ENCODE measurements around the gene TRMT61A.

The TRMT61A gene

DNA sequence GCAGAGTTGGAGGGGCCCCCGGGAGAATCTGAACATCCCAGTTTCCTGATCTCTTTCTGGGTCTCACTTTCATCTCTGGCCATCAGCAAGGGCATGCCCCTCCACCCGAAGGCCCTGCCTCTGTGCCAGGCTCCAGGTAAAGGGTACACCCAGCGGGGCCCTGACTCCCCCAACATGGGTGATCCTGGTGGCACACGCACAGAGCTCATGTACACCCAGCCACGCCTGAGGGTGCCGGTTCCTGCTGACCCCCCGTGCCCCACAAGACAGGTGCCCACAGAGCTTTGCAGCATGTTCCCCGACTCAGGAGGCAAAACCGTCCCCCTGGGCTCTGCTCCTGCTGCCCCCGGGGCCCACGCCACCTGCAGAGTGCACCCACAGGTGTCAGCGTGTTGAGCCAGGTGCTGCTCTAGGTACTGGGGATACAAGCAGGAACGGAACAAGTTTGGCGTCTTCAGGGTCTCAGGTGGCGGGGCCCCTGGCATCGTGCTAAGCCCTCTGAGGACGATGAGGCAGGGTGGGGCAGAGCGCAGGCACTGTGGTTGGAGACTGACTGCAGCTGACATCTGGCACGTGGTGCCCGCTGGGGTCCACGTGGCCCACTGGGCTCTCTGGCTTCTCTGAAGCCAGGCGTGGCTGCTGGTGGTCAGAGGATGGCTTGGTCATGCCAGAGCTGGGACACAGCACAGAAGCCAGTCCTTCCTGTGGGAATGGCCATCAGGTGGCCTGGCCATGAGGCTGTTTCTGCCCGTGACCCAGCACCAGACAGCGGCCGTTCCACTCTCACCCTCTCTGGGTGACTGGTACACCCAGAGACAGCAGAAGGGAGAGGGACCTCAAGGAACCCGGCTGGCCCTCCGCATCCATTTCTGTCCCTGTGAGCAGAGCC lies 19.7 kb downstream of the TRMT61A start:
- DNase-seq (ENCODE audit: low read depth) = no peak

DNA sequence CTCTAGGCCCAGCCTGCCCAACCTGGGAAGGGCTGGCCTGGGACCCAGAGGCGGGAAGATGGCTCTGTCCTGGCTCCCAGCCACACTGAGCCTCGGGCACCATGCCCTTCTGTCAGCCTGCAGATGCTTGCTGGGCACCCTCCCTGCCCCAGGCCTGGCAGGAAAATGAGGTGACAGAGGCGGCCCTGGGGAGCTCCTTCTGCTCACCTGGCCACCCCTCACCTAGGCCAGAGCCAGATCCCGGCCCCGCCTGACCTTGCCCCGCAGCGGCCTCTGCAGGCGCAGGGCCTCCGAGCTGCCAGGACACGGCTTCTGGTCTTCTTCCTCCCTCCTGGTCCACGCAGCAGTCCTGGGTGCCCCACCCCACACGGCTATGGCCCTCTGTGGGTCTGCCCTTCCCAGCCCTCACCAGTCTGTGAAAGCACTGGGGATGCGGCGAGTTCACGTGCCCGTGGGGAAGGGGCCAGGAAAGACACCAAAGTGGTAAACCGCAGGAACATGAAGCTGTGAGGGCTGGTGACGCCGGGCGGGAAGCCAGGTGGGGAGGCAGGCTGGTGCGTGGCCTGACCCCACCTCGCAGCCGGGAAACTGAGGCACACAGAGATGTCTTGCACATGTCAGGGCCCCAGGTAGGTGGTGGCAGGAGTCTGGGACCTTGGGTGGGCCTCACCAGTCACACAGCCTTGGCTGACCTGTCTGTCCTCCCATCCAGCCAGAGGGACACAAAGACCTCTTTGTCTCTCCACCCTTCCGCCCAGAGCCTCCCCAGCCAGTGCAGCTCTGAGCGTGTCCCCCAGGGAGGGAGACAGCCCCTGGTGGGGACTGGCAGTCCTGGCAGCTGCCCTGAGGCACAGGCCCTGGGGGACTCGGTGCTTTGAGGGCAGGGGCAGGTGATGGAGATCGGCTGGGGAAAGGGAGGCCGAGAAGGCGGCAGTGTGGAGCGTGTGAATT lies 20.6 kb downstream of the TRMT61A start:
- DNase-seq (ENCODE audit: low read depth) = no peak

DNA sequence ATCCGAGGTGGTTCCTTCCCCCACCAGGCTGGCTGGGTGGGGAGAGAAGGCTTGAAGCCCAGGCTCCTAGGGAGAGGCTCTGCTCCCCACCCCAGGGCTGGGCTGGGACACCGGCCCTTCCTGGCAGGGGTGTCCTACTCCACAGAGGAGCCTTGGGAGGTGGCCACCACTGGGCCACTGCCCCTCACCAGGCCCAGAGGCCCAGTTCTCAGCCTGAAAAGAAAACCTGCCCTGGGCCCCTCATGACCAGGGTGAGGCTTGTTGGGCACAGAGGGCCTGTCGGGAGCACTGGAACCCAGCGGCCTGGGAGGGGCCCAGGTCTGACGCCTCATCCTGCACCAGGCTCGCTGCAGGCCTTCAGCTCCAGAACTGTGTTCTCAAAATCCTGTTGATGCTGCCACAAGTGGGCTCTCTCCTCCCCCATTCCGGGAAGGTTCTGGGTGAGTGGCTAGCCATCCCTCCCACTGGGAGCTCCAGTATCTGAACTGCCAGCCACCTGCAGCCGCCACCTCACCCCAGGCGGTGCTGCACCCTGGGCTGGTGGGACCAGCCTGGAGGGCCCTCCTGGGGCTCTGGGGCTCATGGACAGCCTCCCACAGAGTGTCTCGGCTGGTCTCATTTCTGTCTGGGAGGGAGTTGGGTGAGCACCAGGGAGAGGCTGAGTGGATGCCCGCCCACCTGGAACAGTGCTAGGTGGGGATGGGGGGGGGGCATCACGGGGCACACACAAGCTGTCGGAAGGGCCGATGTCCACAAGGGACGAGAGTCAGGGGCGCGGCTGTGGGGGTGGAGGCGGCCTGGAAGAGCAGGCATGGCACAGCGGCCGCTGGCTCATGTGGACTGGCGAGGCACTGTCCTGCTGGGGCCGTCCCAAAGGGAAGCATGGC lies 21.7 kb downstream of the TRMT61A start:
- DNase-seq (ENCODE audit: low read depth) = no peak

DNA sequence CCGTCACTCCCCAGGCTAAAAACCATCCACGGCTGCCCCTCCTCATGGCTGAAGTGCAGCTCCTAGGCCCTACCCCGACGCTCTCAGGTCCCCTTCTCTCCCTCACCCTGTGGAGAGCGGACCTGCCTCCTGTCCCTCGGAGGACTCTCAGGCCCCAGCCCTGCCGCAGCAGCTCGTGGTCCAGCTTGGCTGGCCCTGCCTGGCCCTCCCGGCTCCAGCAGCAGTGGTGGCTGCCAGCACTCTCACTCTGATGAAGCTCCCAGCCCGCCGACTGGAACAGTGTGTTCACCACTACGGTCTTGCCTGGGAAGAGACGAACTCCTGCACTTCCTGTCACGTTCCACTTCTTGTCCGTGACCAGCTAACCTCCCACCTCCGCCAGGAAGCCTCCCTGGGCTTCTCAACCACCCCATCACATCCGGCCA lies 22.4 kb downstream of the TRMT61A start:
- DNase-seq (ENCODE audit: low read depth) = no peak

DNA sequence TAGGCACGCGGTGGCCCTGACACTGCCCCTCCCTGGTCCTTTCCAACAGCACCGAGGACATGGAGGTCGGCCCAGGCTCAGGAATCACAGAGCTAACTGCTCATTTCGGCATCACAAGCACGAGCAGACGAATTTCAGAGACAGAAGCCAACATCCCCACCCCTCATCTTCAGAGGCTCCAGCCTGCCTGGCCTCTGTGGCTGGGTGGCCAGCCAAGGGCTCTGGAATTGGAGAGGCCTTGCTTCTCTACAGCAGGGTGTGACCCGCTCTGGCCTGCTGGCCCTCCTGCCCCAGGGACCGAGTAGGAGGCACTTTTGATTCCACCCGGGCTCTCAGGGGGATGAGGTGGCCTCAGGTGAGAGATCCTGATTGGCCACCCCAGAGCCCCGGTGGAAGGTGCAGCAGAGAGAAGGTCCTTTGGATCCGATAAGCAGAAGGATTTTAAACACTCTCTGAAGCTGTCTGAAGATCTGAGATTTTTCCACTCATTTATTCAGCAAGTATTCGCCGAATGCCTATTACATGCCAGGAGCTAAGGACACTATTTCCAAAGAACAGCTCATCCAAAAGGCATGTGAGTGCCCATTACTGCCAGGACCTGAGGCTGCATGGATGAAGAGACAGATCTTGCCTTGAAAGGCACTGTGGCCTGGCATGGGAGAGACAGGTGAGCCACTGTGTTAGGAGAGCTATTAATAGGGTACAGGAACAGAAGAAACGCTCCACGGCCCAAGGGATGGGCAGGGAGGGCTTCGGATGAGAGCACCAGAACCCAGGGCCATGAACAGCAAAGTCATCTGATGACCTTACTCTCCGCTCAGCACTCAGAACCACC lies 23.2 kb downstream of the TRMT61A start:
- no peak for DNase-seq (ENCODE audit: low read depth)

DNA sequence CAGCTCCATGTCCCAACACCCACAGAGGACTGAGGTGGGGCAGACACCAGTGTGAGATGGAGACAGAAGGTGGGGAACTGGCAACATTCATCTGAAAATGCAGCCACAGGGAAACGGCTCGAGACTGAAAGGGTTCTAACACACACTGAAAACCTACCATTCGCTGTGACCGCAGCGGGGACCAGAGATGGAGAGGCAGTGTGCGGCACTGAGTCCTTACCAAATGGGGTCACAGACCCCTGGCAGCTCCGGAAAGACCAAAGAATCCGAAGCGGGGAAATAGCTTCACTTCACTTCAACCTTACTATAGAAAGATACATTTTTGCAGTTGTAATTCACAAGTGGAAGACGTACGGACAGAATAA lies 23.8 kb downstream of the TRMT61A start:
- DNase-seq (ENCODE audit: low read depth) = no peak

DNA sequence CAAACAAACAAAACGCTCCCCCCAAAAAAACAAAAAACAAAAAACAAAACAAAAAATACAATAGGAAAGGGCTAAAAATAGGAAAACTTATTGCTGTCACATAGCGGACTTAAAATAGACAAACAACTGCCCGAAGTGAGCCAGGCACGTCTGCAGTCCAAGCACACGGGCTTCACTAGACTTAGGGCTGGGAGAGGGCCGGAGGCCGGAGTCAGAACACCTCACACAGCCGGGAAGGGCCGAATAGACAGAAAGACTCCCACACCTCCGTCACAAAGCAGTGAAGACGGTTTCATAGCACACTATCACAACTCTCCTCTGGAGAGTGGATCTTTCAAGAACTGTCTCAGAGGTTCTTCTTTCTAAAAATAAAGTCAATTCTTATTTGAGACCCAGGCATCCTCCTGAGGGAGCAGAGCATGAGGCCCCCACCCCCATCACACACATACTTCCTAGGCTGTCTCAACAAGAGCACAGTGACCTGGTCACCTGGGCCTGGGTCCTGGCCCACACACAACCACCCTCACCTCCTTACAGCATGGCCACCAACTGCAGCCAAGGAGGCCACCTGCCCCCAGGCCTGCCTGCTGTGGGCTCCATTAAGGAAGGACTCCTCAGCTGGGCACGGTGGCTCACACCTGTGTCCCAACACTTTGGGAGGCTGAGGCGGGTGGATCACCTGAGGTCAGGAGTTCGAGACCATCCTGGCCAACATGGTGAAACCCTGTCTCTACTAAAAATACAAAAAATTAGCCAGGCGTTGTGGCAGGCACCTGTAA lies 26.8 kb downstream of the TRMT61A start:
- no peak for DNase-seq (ENCODE audit: low read depth)

DNA sequence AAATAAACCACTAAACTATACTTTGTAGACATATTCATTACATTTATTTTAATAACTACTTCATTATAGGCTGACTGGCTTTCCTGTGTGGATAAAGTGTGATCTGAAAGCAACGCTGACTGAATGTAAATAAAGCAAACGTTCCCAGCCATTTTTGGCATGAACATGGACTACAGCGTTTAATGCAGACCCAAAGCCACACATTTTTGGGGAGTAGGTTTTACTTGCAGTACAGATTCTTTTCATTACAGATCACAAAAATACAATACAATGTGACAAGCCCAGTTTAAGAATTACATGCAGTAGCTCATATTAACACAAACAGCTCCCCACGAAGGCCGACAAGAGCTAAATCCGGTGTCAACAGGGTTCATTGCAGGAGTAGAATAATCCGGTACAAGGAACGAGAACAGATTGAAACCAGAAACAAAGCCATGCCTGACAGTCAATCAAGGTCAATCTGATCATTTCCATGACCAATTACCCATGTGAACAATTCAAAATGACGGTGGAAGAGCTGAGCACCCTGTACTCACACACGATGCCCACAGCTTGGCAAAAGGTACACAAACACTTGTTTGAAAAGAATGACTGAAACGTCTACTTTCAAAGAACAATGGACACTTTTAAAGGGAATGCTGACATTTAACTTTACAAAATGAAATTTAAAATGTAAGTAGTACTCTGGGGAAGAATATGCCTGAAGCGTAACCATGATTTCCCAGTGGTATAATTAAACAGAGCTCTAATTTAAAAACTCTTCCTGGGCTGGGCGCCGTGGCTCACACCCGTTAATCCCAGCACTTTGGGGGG lies 28.2 kb downstream of the TRMT61A start:
- no peak for DNase-seq (ENCODE audit: low read depth)

DNA sequence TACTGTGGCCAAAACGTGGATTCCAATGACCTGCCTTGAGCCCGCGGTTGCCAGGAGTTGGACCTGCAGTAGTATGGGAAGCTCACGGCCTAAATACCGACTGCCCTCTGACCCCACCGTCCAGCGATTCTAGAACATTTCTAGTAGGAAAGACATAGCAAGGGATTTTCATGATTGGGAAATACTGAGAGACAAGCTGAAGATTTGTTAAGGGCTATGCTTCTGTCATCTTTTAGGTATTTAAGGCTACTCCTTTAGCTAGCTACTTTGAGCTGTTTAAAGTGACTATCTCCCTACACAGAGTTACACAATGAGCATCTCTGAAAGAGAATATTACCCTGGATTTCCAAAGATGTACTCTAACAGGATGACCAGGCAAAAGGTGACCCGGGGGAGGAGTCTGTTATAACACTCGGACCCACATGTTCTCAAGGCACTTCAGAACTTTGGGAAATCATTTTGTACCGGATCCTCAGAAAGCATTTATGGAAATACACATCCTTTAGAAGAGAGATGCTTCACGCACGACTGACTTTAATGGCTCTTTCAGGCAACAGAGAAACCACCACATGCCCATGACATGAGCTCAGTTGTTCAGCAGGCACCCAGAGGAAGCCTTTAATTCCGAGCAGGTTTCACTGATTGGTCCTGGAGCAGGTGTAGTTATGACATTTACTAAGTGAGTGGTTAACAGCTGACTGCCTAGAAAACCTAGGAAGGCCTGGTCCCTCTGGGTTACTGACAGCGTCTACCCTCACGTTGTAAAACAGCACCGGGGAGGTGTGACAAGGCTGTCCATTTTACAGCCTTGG lies 29.3 kb downstream of the TRMT61A start:
- peak; percentile 70 for DNase-seq (ENCODE audit: low read depth)

DNA sequence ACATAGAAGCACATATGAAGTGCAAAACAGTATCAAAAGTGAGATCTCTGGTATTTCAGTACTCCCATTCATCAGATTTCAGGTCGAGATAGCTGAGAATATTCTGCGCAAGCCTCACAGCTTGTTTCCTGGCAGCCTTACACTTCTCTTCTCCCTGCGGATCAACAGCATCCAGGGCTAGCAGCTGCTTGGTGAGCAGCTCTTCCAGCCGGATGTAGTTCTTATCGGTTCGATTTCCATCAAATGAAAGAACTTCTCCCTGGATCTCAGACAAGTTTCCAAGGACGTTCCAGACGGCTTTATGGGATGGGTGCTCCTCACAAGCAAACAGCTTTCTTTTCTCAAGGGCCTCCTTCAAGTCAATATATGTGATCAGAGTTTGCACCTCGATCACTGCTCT lies 30.8 kb downstream of the TRMT61A start:
- no peak for DNase-seq (ENCODE audit: low read depth)

DNA sequence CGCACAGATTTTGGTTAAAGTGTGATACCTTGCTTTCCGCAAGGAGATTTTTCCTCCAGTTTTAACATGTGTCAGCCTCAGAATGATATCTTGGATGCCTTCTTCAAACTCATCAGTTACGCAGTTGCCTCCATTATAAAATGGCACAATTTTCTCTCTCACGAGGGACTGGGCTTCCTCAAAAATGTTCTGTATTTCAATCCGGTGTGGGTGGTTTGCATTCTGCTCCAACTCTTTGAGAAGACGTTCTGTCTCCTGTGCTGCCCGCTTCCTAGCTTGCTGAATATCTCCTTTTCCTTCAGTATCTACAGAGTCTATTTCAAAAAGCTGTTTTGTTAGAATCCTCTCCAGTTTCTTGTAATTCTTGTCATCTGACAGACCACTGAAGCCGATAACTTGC lies 31.7 kb downstream of the TRMT61A start:
- no peak for DNase-seq (ENCODE audit: low read depth)

DNA sequence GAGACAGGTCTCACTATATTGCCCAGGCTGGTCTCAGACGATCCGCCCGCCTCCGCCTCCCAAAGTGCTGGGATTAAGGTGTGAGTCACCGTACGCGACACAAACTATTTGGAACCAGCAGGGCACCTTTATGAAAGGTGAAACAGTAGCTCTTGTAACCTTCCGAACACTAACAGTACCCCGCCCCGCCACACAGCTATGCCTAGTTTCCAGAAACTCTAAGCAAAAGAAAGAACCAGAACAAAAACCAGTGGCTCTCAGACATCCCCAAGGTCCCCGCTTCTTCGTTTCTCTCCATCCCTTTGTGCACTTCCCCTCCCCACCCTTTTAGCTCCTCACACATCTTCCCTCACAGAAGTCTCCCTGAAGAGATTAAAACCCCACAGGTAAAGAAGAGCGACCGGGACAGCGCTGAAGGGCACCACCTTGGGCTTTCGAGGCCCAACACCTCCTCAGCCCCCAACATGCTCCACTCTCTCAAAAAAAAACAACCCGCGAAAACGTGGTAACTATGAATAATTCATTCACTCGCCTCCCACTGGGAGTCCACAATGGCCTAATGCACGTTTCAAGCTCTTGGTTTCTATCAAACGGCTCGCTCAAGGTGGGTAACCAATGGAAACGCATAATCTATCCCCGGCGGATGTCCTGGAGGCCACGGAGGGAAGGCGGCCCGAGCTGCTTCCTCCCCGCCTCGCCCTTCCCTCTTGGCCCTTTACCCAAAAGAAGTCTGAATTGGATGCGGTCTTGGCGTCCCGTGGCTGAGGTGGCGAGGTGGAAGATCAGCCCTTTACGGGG lies 32.6 kb downstream of the TRMT61A start:
- DNase-seq (ENCODE audit: low read depth) = no peak

DNA sequence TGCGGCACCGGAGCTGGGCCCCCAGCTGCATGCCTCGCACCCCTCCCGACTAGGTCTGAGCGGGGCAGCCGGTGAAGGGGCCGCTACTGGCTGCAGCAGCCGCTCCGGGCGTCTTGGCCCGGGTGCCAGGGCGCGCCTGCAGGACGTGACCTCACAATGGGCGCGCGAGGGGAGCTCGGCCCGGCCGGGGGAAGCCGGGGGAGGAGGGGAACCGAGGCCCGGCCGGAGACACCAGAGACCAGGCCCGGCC lies 33.1 kb downstream of the TRMT61A start:
- no peak for DNase-seq (ENCODE audit: low read depth)

DNA sequence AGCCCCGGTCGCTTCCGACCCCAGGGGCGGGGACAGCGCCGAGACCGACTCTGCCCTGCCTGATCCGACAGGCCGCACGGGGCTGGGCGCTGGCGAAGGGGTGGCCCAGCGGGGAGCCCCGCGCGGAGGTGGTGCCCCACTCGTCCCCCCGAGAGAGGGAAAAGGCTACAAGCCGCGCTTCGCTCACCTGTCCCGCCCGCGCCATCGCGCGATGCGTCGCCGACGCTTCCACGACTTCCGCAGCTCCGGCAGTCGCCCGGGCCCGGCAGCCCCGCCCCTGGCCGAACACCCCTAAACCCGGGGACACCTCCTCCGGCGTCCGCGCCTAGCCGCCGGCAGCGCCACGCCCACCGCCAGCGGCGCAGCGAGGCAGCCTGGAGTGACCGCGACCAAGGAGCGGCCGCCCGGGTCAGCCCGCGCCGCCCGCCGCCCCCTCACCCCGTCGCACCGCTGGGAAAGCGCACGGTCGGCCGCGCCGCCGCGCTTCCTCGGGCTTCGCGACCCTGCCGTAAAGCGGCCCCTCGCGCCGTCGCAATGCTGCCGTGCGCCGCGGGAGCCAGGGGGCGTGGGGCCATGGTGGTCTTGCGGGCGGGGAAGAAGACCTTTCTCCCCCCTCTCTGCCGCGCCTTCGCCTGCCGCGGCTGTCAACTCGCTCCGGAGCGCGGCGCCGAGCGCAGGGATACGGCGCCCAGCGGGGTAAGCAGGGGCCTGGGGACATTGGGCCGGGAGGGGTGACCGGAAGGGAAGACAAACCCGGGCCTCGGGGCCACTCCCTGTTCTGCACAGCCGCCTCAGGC lies 33.6 kb downstream of the TRMT61A start, which contains the start of the genes BAG5 and COA8:
BAG5 (minus strand) TSS at position 229 of the 797 bp plus-strand sequence. CDS start 1,493 bp downstream, outside the sequence.
COA8 (plus strand) TSS at position 532 of the 797 bp plus-strand sequence; CDS start at position 574, 42 bp downstream.
- DNase-seq (ENCODE audit: low read depth) = no peak

DNA sequence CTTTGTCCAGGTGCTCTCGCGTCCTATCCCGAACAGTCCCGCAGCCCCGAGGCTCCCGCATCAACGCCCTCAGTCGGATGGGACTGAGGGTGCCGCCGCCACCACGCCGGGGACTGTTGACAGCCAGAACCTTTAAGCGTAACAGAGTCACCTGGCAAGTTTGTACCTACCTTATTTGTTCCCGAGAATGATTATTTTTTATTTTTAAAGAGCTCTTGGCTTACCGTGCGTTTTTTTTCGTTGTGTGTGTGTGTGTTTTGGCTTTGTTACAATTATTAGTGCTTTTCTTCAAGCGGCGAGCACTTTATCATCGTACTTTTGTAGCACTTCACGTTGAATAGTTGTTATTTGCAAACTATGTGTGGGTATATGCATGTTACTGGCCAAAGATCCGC lies 34.2 kb downstream of the TRMT61A start:
- DNase-seq (ENCODE audit: low read depth) = no peak

DNA sequence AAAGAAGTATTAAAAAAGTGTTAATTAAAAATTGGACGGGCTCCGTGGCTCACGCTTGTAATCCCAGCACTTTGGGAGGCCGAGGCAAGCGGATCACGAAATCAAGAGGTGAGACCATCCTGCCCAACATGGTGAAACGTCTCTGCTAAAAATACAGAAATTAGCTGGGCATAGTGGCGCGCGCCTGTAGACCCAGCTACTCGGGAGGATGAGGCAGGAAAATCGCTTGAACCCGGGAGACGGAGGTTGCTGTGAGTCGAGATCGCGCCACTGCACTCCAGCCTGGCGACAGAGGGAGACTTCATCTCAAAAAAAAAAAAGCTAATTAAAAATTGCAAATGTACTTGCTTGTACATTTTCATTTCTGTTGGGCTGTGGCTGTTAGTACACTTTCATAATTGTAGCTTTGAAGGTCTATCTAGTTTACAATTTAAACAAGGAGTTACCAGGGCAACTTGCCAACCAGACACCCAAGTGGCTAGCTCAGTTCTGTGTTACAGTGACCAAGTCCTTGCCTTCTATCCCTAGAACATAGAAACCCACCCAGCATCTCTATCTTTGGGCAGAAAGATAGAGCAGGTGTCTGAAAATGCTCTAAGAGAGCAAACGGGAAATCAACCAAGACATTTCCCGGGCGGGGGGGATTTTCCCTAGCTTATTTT lies 35.0 kb downstream of the TRMT61A start:
- DNase-seq (ENCODE audit: low read depth) = no peak

Measured in HS-5 (cell line).